NT2/D1 (cell line): ENCODE measurements around the gene ESRRG.
"Not testable (repeated sequence)": the region's sequence is repeated elsewhere in the genome, so short reads cannot be mapped to it uniquely, and the experiment has no call there.

ENCODE experiments used
- DNase-seq: peaks from one replicate; pipeline ENCODE4 v3.0.0-alpha.2; 2011; ENCODE audit warnings: low read depth, low spot score
- H3K27me3 ChIP-seq: 2 replicates; pipeline ENCODE4 v1.6.0; 2011; ENCODE audit warnings: mild to moderate bottlenecking; ENCODE audit not compliant: insufficient read length, insufficient read depth
- H3K36me3 ChIP-seq: 2 replicates; pipeline ENCODE4 v1.6.1; 2011; ENCODE audit warnings: mild to moderate bottlenecking, low read length, mixed read lengths; ENCODE audit not compliant: insufficient read depth, insufficient read length
- H3K4me1 ChIP-seq: 2 replicates; pipeline ENCODE4 v1.5.1; 2011; ENCODE audit not compliant: insufficient read depth, insufficient read length
- H3K4me3 ChIP-seq: 2 replicates; pipeline ENCODE4 v1.5.1; 2011; ENCODE audit warnings: low read depth; ENCODE audit not compliant: insufficient read length
- H3K9ac ChIP-seq: 2 replicates; pipeline ENCODE4 v1.6.0; 2011; ENCODE audit warnings: low read depth; ENCODE audit not compliant: insufficient read length
- H3K9me3 ChIP-seq: 2 replicates; pipeline ENCODE4 v1.5.1; 2011; ENCODE audit warnings: mild to moderate bottlenecking, low read length; ENCODE audit not compliant: insufficient read depth
- SUZ12 ChIP-seq: IDR thresholded peaks from 2 replicates; pipeline ENCODE4 v1.6.1; 2011; ENCODE audit not compliant: insufficient read length, insufficient read depth; ENCODE audit errors: extremely low read depth
- YY1 ChIP-seq: IDR thresholded peaks from 2 replicates; pipeline ENCODE4 v1.6.1; 2011; ENCODE audit not compliant: insufficient read length, insufficient read depth
- ZNF274 ChIP-seq: IDR thresholded peaks from 2 replicates; pipeline ENCODE4 v1.6.1; 2011; ENCODE audit warnings: mild to moderate bottlenecking, low read depth, low read length

The ESRRG gene

DNA sequence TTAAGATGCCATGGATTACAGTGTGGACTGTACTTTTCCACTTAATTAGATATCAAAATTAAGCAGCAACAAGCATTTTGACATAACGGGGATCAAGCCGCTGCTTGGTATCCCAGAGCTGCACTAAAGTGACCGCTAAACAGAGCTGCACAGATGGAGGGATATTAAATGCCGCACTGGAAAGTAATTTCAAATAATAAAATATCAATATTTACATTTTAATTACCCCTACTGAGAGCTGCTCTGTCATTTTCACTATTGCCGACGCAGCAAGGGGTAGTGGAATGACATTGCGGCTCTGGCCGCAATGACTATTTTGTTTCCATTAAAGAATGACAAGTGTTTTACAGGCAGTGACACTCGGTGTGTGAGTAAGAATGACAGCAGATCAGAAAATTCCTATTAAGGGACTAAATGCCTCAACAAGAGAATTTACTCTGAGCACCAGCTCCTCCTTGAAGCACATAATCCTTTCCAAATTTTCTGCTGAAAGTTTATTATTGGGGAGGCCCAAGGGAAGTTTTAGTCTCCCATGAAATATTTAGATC, 190.9 kb downstream of the ESRRG start:
- H3K27me3 ChIP-seq, result no peaks in the 10 kb centered on the region
- H3K4me3 ChIP-seq, result no peak overlapping the region
- DNase-seq, result no peak
- H3K9me3 ChIP-seq, result no peaks in the 10 kb centered on the region
- H3K4me1 ChIP-seq, result no peaks in the 10 kb centered on the region
- no peaks in the 10 kb centered on the region for H3K36me3 ChIP-seq
- TF ChIP-seq SUZ12, result no peak
- TF ChIP-seq YY1, result no peak
- no peak for TF ChIP-seq ZNF274
- no peak overlapping the region for H3K9ac ChIP-seq

DNA sequence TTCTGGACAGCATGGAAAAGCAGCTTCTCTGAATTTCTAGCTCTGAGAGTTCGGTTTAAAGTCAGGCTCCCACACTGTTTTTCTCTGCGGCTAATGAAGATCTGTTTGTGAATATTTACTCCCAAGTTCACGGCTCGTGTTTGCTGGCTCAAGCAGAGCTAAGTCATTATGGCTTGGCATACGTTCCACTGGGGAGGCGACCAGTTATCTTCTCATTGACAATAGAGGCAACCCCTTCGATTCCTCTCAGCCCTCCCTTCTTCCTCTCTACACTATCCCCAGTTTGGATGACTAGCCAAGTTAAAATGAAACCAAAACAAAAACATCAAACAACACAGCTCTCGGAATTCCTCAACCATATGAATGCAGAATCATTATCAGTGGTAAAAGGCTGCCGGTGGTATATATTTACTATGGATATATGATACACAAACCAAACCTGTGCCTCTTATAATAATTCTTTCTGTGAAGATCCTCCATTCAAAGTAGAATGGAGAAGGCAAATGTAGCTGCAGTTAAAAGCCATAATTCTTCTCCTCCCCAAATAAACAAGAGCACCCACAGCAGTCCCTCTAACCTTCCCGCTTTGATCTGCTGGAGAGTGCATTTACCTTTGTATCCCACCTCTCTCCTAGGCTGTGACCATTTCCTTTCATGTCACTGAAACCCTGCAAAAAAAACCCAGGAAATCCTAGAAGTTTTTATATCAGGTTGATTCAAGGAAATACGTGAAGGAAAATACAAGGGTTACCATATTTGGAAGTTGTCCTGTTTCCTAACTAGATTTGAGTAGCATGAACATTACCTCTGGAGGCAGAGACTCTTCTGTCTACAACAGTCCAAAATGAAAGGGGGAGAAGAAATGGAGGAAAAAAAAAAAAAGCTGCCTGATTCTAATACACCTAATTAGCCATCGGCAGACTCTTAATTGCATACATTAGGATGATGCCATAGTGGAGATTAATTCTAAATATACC, 191.7 kb downstream of the ESRRG start:
- TF ChIP-seq ZNF274 (no peak), SUZ12 (no peak), YY1 (no peak)
- no peak for DNase-seq
- Histone ChIP-seq H3K36me3 (no peaks in the 10 kb centered on the region), H3K27me3 (no peaks in the 10 kb centered on the region), H3K9ac (no peak overlapping the region), H3K9me3 (no peaks in the 10 kb centered on the region), H3K4me3 (no peak overlapping the region), H3K4me1 (no peaks in the 10 kb centered on the region)

DNA sequence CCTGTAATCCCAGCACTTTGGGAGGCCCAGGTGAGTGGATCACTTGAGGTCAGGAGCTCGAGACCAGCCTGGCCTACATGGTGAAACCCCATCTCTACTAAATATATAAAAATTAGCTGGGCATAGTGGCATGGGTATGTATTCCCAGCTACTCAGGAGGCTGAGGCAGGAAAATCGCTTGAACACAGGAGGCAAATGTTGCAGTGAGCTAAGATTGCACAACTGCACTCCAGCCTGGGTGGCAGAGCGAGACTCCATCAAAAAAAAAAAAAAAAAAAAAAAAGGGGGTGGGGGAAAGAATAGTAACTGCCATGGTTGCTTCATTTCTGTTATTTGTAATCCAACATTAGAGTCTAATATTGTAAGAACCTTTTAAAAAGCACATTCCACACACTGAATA, 193.4 kb downstream of the ESRRG start:
- not testable (repeated sequence) for H3K27me3 ChIP-seq, H3K36me3 ChIP-seq, H3K9me3 ChIP-seq, H3K4me3 ChIP-seq, H3K4me1 ChIP-seq, DNase-seq, H3K9ac ChIP-seq

DNA sequence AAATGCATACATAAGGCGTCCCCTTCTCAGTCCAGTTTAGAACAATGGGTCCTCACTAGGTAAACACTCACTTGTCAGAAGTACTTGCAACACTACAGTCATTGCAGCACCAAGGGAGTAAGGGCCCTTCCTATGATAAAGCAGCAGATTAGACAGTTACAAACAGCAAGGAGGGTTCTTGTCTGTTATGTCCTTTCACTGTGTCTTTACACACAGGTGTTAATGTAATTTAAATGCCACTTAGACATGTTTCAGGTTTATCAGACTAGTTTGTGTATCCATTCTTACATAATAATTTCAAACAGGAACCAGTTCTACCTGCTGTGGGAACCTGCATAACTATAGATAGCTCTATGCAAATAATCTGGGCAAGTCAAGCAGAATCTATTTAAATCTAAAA, 194.4 kb downstream of the ESRRG start:
- no peaks in the 10 kb centered on the region for H3K4me1 ChIP-seq
- H3K9me3 ChIP-seq, result no peaks in the 10 kb centered on the region
- no peak overlapping the region for H3K9ac ChIP-seq
- H3K27me3 ChIP-seq, result no peaks in the 10 kb centered on the region
- no peak overlapping the region for H3K4me3 ChIP-seq
- no peak for TF ChIP-seq SUZ12
- TF ChIP-seq ZNF274, result no peak
- TF ChIP-seq YY1, result no peak
- DNase-seq, result no peak
- H3K36me3 ChIP-seq, result no peaks in the 10 kb centered on the region

DNA sequence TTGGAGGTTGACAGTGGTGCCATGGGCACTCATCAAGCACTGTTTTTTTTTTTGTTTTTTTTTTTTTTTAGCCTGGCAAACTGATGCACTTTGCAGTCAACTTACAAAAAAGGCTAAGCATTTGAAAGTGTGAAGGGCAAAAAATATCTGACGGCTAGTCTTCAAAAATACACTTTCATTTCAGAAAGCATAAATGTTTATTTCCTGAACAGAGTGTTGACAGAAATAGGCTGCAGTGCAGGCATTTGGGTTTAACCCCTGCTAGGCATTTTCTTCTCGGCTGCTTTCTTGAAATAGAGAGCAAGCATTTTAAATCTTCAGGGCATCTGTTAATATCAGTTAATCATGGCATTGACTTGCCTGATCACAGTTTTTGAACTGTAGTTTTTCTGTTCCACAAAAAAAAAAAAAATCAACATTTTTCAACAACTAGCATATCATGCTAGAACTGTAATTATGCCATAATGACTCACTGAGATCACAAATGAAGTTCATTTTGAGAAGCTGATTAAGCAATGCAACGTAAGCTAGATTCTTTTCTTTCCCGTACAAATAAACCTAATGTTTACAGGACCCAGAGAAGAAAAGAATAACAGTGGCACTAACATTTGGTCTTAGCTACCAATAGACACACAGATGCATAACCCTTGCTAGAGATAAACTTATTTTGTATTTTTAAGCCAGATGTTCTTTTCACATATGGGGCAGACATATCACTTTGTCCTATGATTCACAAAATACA, 199.6 kb downstream of the ESRRG start:
- Histone ChIP-seq H3K4me3 (no peak overlapping the region), H3K36me3 (no peaks in the 10 kb centered on the region), H3K4me1 (no peaks in the 10 kb centered on the region), H3K9me3 (no peaks in the 10 kb centered on the region), H3K9ac (no peak overlapping the region), H3K27me3 (no peaks in the 10 kb centered on the region)
- no peak for TF ChIP-seq SUZ12
- no peak for TF ChIP-seq ZNF274
- TF ChIP-seq YY1, result no peak
- DNase-seq, result no peak

DNA sequence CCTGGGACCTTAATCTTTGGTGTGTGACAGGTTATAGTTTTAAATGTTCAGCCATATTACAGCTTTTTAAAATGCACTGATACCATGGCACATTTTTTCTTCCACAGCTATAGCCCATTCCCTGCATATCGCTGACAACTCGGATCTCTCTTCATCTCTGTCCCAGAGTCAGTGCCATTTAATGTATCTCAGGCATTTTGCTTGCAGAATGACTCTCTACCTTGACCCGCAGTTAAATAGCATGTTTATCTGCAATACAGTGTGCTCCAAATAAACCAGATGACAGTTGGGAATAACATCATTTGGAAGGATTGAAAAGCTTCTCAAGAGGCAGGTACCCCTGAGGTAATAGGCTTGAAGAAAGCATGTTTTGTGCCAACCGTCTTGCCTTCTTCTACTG, 200.2 kb downstream of the ESRRG start:
- DNase-seq, result no peak
- H3K4me1 ChIP-seq, result no peaks in the 10 kb centered on the region
- TF ChIP-seq YY1 (no peak), ZNF274 (no peak), SUZ12 (no peak)
- no peaks in the 10 kb centered on the region for H3K36me3 ChIP-seq
- no peak overlapping the region for H3K9ac ChIP-seq
- H3K4me3 ChIP-seq, result no peak overlapping the region
- no peaks in the 10 kb centered on the region for H3K27me3 ChIP-seq
- H3K9me3 ChIP-seq, result no peaks in the 10 kb centered on the region

DNA sequence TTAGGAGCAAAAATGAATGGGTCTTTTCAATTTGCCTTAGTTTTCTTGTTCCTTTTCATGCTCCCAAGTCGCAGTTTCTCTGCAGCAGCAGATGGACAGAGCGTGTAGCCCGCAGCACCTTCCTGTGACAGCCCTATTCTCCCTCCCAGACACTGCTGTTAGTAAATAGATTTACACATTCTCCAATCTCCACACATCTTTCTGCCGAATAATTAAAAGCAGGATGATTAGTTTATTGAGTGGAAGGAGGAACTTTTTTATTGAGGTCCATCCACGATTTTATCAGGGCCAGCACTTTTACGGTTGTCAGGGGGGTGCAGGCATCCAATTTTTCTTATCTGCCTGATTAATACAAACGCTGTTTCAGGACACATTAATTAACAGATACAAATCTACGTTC, 201.8 kb downstream of the ESRRG start:
- no peak for DNase-seq
- H3K27me3 ChIP-seq, result no peaks in the 10 kb centered on the region
- TF ChIP-seq YY1 (no peak), ZNF274 (no peak), SUZ12 (no peak)
- H3K4me3 ChIP-seq, result no peak overlapping the region
- H3K9ac ChIP-seq, result no peak overlapping the region
- no peaks in the 10 kb centered on the region for H3K36me3 ChIP-seq
- no peaks in the 10 kb centered on the region for H3K4me1 ChIP-seq
- no peaks in the 10 kb centered on the region for H3K9me3 ChIP-seq
